Measurements from ENCODE around the gene TFDP3.

Gene TFDP3

DNA sequence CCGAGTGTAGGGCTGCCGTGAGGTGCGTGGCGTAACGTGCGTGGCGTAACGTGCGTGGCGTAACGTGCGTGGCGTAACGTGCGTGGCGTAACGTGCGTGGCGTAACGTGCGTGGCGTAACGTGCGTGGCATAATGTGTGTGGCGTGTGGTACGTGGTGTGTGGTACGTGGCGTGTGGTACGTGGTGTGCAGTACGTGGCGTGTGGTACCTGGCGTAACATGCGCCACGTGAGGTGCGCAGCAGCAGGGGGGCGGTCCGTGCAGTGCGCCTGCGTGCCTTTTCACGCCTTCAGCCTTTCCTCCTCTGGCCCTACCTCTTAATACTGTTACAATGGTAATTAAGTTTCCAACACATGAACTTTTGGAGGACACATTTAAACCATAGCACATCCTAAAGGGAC is at the start of gene TFDP3:
TSS of gene TFDP3 (minus strand) at position 26 of the 400 bp plus-strand sequence. CDS start 95 bp downstream, outside the sequence.
- in situ Hi-C loops (cut with MboI; ENCODE audit: low sequenced_read_pairs) = no loop called here

DNA sequence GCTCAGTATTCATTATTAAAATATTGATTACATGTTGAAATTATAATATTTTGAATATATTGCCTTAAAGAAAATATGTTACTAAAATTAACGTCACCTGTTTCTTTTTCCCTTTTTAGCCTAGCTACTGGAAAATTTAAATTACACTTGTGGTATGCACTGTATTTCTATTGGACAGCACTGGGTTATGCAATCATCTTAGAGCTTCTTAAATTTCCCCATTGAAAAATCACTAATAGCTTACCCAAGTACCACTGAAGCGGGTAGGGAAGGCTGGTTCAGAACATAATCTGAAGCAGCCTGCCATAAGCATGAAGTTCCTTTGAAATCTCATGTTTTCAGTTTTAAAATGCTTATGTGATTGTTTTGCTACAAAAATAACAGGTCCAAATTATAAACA is 49.5 kb upstream of the TFDP3 start:
- in situ Hi-C loops (cut with MboI; ENCODE audit: low sequenced_read_pairs) = no loop called here

- in situ Hi-C loops (cut with MboI; ENCODE audit: low sequenced_read_pairs) = no loop called here
Observed at GRCh38 chrX:133265331-133265730, 47.2 kb upstream of the TFDP3 start.

DNA sequence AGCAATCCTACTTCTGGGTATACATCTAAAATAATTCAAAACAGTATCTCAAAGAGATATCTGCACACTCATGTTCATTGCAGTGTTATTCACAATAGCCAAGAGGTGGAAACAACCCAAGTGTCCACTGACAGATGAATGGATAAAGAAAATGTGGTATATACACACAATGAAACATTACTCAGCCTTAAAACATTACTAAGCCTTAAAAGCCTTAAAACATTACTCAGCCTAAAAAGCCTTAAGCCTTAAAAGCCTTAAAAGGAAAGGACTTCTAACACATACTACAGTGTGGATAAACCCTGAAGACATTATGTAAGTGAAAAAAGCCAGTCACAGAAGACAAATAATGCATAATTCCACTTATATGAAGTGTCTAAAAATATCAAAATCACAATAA is 40.3 kb upstream of the TFDP3 start:
- in situ Hi-C loops (cut with MboI; ENCODE audit: low sequenced_read_pairs) = no loop called here

DNA sequence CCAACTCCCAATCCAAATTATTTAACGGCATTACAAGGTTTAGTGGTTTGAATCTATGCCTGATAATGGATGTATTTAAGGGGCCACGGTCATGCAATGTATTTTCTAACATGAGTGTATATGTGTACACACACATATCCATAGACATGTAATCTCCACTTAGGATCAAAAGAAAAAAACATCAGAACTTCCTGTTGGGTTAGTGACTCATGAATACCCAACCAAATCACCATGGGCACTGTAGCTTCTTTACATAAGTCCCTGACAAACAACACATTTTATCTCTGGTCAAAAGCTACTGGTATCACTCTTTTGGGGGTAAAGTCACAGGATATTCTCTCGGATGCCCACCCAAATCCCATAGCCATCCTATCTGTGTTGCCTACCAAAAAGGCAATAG is 36.5 kb upstream of the TFDP3 start:
- in situ Hi-C loops (cut with MboI; ENCODE audit: low sequenced_read_pairs) = no loop called here

- in situ Hi-C loops (cut with MboI; ENCODE audit: low sequenced_read_pairs) = no loop called here
Observed at GRCh38 chrX:133251204-133251603, 33.0 kb upstream of the TFDP3 start.

GRCh38 chrX:133250184-133251100 is 32.3 kb upstream of the TFDP3 start:
- in situ Hi-C loops (cut with MboI; ENCODE audit: low sequenced_read_pairs) = no loop called here

DNA sequence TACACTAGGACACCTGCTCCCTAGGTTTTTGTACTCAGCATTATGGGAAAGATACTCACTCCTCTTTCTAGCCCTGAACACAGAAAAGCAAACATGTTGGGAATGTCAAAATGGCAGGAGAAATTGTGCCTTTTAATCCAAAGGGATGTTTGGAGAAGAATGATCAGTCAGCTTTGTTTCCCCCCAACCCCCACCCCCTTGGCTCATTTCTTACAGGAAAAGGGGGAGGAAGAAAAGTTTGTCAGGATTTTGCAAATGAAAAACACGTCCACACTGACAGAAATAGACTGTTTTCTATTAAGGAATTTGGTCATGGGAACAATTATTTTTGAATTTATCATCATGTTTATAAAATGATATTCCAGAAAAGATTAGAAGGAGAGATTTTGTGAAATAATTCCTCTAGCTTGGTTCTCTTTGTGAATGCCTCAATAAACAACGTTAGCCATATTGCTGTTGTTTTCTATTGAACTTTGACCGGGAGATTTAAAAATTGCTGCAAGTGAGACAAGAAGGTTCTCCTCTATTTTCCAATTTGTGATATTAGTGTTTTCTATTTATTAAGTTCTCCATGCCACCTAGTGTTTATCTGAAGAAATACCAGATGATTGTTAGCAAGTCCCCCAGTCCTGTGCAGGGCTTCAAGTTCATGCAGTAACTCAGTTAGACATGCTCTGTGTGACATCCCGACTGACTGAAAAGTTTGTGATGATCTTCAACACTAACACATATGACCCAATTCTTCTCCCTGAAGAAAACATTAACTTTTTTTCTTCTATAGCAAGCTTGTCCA is 31.3 kb upstream of the TFDP3 start:
- in situ Hi-C loops (cut with MboI; ENCODE audit: low sequenced_read_pairs) = no loop called here

- in situ Hi-C loops (cut with MboI; ENCODE audit: low sequenced_read_pairs) = no loop called here
Observed at GRCh38 chrX:133248177-133248576, 30.0 kb upstream of the TFDP3 start.

DNA sequence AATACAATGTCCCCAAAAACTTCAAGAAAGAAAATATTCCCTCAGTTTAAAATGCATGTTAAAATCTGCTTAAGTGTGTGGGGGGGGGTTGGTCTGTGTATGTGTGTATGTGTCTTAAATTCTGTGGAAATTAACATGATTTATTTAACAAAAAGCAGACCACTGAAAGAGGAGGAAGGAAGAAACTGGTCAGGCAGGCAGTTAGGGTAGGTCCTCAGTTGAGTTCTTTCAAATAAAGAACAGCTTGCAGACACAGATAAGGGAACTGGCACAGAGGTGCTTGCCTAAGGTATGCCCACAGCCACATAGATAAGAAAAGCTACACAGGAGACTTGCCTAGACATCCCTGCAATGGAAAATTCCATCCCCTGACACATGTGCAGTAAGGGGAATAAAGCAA is 28.8 kb upstream of the TFDP3 start:
- in situ Hi-C loops (cut with MboI; ENCODE audit: low sequenced_read_pairs) = no loop called here

DNA sequence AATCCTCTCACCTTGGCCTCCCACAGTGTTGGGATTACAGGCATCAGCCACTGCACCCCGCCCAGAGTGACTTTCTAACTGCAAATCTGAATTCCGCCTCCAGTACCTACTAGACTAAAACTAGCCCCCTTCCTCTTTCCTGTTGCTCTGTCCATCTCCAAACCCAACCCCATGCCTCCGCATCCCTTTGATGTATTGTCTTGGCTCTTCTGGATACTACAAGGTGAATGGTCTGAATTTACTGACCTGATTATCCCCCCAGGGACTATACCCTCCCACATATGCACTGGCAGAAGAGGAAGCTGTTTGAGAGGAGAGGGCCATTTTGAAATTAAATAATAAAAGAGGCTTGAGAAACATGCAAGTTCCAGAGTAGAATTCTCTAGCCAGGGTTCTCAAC is 17.7 kb upstream of the TFDP3 start:
- in situ Hi-C loops (cut with MboI; ENCODE audit: low sequenced_read_pairs) = no loop called here

GRCh38 chrX:133232331-133232730 is 14.2 kb upstream of the TFDP3 start:
- in situ Hi-C loops (cut with MboI; ENCODE audit: low sequenced_read_pairs) = no loop called here

GRCh38 chrX:133229361-133229760 is 11.2 kb upstream of the TFDP3 start:
- in situ Hi-C loops (cut with MboI; ENCODE audit: low sequenced_read_pairs) = no loop called here

GRCh38 chrX:133215747-133216146 is 2.4 kb downstream of the TFDP3 start:
- in situ Hi-C loops (cut with MboI; ENCODE audit: low sequenced_read_pairs) = no loop called here

DNA sequence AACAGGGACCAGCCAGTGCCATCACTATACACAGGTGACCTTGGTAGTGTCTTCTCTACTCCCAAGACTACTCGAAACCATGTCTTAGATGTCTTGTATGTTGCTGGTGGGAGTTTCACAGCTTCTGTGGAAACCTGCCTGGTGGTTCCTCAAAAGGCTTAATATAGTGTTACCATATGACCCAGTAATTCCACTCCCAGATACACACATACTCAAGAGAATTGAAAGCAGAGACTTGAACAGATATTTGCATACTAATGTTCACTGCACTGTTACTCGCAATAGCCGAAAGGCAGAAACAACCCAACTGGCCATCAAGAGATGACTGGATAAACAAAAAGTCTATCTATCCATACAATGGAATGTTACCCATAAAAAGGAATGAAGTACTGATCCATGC is 3.1 kb downstream of the TFDP3 start:
- in situ Hi-C loops (cut with MboI; ENCODE audit: low sequenced_read_pairs) = no loop called here

GRCh38 chrX:133214301-133214700 is 3.9 kb downstream of the TFDP3 start:
- in situ Hi-C loops (cut with MboI; ENCODE audit: low sequenced_read_pairs) = no loop called here

DNA sequence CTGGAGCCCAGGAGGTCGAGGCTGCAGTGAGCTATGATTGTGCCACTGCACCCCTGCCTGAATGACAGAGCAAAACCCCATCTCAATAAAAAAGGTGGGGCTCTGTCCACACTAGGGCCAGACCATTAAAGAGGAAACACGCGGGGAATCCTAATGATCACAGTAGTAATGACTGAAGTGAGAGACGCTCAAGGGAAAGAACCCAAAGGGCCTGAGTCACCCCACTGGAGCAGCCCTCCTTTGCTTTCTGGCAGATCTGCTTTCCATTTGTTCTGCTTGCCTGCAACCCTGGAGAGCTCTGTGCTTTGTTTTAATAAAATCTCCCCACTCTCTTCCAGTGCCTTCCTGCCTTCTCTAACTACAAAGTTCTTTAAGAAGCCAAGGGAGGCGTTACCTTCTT is 5.0 kb downstream of the TFDP3 start:
- in situ Hi-C loops (cut with MboI; ENCODE audit: low sequenced_read_pairs) = no loop called here

- in situ Hi-C loops (cut with MboI; ENCODE audit: low sequenced_read_pairs) = no loop called here
Observed at GRCh38 chrX:133207751-133208150, 10.4 kb downstream of the TFDP3 start.

DNA sequence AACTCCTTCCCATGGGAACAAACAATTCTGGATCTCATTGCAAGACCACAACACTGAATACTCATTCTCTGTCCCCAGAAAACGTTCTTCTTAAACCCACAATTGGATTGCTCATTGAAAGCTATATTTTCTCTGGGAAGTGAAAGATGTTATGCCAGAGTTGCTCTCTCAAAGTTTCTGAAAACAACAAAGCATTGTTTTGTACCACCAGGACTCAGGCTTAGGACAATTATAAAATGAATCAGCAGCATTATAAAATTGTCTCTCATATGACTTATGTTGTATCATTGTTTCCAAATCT is 26.5 kb downstream of the TFDP3 start:
- in situ Hi-C loops (cut with MboI; ENCODE audit: low sequenced_read_pairs) = no loop called here

DNA sequence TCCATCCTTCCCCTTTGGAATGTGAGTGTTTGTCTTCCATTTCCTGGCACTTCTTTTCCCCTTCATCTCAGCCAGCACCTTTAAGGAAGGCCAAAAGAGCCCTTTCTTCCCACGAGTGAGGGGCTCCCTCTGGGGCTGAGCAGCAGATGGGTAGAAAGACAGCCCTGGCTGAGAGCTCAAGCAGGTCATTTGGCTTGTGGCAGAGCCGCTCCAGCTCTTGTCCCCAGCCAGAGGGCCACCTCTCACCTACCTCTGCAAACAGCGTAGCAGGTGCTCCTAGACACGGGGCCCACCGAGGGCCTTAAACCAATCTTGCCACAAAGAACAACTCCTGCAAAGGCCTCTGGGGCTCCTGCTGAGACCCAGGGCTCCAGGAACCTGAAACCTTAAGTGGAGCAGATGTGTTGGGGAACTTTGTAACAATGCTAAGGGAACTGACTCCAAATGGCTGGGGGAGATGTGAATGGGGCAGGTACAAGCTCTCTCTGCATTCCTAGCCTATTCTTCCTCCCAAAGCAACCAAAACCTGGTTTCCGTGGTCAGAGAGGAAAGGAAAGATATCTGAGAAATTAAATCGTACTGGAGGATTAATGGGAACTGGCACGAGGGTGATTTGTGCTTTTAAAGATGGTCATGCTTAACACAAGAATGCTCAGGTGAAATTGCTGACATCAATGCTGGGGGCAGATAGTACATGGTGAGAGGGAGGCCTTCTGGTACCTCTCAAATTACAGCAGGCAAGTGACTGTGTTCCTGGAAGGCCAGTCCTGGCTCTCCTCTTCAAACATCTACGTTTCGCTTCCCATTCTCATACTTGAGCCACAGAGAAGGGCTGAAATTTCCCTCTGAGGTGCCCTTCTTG is 27.0 kb downstream of the TFDP3 start:
- in situ Hi-C loops (cut with MboI; ENCODE audit: low sequenced_read_pairs) = no loop called here

GRCh38 chrX:133189195-133189594 is 29.0 kb downstream of the TFDP3 start:
- in situ Hi-C loops (cut with MboI; ENCODE audit: low sequenced_read_pairs) = no loop called here
